ENCODE results near the gene NDUFA3.
"Not testable (repeated sequence)": the region's sequence is repeated elsewhere in the genome, so short reads cannot be mapped to it uniquely, and the experiment has no call there.

The NDUFA3 gene
- 13.4 to 21.3 reads per million in 2 donors for total RNA-seq

GRCh38 chr19:54102421-54103169 lies at the start of gene NDUFA3:
TSS of gene NDUFA3 (plus strand) at chr19:54102855. CDS start at chr19:54102879, 24 bp downstream.
- peak; percentile 95 to 99 (median 97) for DNase-seq

GRCh38 chr19:54062643-54063042 lies 40.0 kb upstream of the NDUFA3 start:
- no peak for DNase-seq

- DNase-seq = no peak
Measured at GRCh38 chr19:54063350-54064116, 39.1 kb upstream of the NDUFA3 start, which contains the start of gene VSTM1. TSS of gene VSTM1 (minus strand) at chr19:54063897. CDS start at chr19:54063777, 120 bp downstream.

GRCh38 chr19:54069470-54069869 lies 33.2 kb upstream of the NDUFA3 start:
- no peak for DNase-seq

- DNase-seq = no peak
Measured at GRCh38 chr19:54073829-54074228, 28.8 kb upstream of the NDUFA3 start.

GRCh38 chr19:54074851-54075250 lies 27.8 kb upstream of the NDUFA3 start:
- no peak for DNase-seq

- no peak for DNase-seq
Measured at GRCh38 chr19:54077334-54077733, 25.3 kb upstream of the NDUFA3 start.

- no peak for DNase-seq
Measured at GRCh38 chr19:54081032-54081431, 21.6 kb upstream of the NDUFA3 start, which contains the start of gene TARM1. TSS of gene TARM1 (minus strand) at chr19:54081365. CDS start at chr19:54081340, 25 bp downstream.

GRCh38 chr19:54084410-54084809 lies 18.2 kb upstream of the NDUFA3 start:
- no peak for DNase-seq

GRCh38 chr19:54094426-54095000 lies 8.1 kb upstream of the NDUFA3 start:
- DNase-seq = no peak

GRCh38 chr19:54095136-54095858 lies 7.4 kb upstream of the NDUFA3 start:
- DNase-seq = no peak

GRCh38 chr19:54095859-54096616 lies 6.6 kb upstream of the NDUFA3 start:
- DNase-seq = peak in 4 of 5 experiments; percentile 16 to 67 (median 38)

- DNase-seq = peak in 2 of 5 experiments; percentile 35 to 67
Measured at GRCh38 chr19:54096617-54097106, 6.0 kb upstream of the NDUFA3 start.

- no peak for DNase-seq
Measured at GRCh38 chr19:54099190-54099902, 3.3 kb upstream of the NDUFA3 start.

GRCh38 chr19:54099903-54100255 lies 2.8 kb upstream of the NDUFA3 start:
- DNase-seq = not testable (repeated sequence)

- DNase-seq = no peak
Measured at GRCh38 chr19:54100561-54100960, 2.1 kb upstream of the NDUFA3 start, which contains the start of gene OSCAR. TSS of gene OSCAR (minus strand) at chr19:54100803. CDS start at chr19:54100792, 11 bp downstream.

GRCh38 chr19:54104998-54105715 lies 2.5 kb downstream of the NDUFA3 start:
- DNase-seq = no peak

- DNase-seq = no peak
Measured at GRCh38 chr19:54105796-54106195, 3.1 kb downstream of the NDUFA3 start.

GRCh38 chr19:54106716-54107115 lies 4.1 kb downstream of the NDUFA3 start:
- no peak for DNase-seq

- DNase-seq = no peak
Measured at GRCh38 chr19:54107876-54108490, 5.3 kb downstream of the NDUFA3 start.
